GF-D8 (cell line): Measurements from ENCODE around the gene LRRC3C.
"Not testable (repeated sequence)": the region's sequence is repeated elsewhere in the genome, so short reads cannot be mapped to it uniquely, and the experiment has no call there.

ENCODE experiments used
- DNase-seq: peaks from one replicate; lab custom pipeline; 2025; lab: John Stamatoyannopoulos, UW

The LRRC3C gene

GRCh38 chr17:39927101-39927928 is at the start of gene LRRC3C, which contains the start of gene ORMDL3:
TSS of gene LRRC3C (plus strand) at chr17:39927732. CDS start at chr17:39941524, 13,792 bp downstream.
TSS of gene ORMDL3 (minus strand) at chr17:39927601. CDS start at chr17:39924203, 3,398 bp downstream.
- DNase-seq, result peak; percentile 80

GRCh38 chr17:39886102-39886501 is 41.4 kb upstream of the LRRC3C start:
- DNase-seq, result not testable (repeated sequence)

DNA sequence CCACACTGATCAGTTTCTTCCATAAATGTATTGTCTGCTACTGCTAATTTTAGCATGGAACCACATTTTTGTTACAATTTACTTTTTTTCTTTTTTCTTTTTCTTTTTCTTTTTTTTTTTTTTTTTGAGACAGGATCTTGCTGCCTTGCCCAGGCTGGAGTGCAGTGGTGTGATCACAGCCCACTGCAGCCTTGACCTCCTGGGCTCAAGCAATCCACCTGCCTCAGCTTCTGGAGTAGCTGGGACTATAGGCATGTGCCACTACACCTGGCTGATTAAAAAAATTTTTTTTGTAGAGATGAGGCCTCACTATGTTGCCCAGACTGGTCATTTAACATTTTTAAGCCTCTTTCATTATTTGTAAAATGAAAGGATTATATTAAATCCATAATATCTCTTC is 40.5 kb upstream of the LRRC3C start:
- DNase-seq, result no peak

- no peak for DNase-seq
Measured at GRCh38 chr17:39889200-39889599, 38.3 kb upstream of the LRRC3C start.

GRCh38 chr17:39894681-39895376 is 32.7 kb upstream of the LRRC3C start:
- peak; percentile 74 for DNase-seq

DNA sequence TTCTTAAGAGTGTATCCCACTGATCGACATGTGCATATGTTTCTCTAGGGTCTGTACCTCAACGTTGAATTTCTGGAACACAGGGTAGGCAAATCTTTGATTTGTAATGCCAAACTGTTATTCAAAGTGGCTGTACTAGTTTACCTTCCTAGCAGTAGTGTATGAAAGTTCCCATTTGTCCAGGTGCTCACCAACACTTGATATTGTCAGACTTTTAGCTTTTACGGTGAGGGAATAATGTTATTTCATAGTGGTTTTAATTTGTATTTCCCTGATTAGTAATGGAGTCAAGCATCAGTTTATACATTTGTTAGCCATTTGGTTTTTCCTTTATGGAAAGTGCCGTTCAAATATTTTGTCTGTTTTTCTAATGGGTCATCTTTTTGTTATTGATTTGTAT is 29.4 kb upstream of the LRRC3C start:
- no peak for DNase-seq

DNA sequence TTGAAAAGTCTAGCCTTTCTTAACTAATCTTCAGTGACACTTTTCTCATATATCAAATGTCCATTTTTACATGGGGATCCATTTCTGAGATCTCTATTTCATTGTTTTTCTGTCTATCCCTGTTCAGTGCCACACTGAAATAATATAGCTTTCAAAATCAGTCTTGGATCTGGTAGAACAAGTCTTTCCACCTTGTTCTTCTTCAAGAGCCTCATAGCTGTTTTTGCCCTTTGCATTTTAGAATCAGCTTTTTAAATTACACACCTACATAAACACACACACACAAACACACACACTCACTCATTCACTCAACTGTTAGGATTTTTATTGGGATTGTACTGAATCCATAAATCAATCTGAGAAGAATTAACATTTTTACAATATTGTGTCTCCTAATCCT is 28.3 kb upstream of the LRRC3C start:
- no peak for DNase-seq

GRCh38 chr17:39902027-39902426 is 25.5 kb upstream of the LRRC3C start:
- DNase-seq, result not testable (repeated sequence)

- peak; percentile 91 for DNase-seq
Measured at GRCh38 chr17:39903158-39903884, 24.2 kb upstream of the LRRC3C start.

DNA sequence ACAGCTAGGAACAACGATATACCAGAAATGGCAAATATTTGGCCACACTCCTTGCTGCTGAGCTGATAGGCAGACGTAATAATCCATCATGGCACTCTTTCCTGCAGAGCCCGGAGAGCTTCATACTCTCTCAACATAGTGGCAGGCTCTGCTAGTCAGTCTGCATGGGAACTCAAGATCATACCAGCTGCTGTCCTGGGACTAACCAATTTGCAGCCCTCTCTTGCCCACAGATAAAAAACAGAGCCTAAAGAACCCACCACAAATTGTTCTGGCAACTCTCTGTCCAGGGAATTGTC is 22.6 kb upstream of the LRRC3C start:
- DNase-seq, result no peak

DNA sequence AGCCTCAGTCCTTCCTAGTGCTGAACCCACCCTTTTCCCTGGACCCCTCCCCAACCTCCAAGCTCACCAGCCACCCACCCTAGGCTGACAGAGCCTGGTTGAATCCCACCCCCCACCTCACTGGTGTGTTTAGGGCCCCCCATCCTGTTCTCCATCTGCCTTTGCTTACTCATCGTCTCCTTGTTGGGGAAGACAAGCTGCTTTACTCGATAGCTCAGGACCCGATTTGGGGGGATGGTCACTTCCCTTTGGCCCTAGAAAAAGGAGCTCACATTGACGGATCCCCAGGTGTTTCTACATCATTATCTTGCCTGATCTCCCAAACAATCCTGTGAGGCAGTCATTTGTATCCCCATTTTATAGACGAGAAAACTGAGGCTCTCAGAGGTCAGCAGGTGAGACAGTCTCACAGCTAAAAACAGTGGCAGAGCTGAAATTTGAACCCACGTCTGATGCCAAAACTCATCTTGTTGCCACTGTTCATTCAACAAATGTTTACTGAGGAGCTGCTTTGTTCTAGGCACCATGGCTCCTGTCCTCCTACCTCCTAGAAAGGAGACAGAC is 18.7 kb upstream of the LRRC3C start:
- no peak for DNase-seq

DNA sequence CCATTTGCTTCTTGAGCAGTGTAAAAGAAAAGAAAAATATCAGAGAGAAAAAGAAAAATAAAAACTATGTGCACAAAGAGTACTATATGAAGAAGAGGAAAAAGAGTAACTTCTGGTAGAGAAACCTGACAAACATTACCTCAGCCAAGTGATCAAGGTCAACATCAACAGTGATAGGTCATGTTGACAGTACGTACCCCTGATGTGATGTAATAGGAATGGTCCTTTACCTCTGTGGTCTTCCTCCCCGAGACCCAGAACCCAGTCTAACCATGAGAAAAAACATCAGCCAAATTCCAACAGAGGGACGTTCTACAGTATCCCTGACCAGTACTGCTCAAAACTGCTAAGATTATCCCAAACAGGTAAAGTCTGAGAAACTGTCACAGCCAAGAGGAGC is 13.5 kb upstream of the LRRC3C start:
- no peak for DNase-seq

DNA sequence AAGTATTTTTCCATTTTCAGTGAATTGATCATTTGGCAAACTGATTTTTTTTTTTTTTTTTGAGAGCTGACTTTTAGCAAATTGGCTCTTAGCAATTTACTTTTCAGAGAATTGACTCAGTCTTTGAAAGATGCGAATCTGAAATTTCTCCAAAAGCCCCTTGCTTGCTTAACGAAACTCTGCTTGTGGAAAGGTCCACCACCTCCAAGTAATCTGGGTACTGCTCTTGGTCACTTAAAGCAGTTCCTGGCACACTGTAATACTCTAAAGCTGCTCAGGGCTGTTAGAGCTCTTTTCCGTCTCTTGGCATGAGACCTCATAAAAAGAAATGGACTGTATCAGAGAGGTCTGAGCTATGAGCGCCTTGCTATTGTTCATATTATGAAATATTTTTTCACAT is 12.0 kb upstream of the LRRC3C start:
- DNase-seq, result no peak

GRCh38 chr17:39916918-39917317 is 10.6 kb upstream of the LRRC3C start:
- no peak for DNase-seq

- no peak for DNase-seq
Measured at GRCh38 chr17:39919087-39919683, 8.3 kb upstream of the LRRC3C start.

DNA sequence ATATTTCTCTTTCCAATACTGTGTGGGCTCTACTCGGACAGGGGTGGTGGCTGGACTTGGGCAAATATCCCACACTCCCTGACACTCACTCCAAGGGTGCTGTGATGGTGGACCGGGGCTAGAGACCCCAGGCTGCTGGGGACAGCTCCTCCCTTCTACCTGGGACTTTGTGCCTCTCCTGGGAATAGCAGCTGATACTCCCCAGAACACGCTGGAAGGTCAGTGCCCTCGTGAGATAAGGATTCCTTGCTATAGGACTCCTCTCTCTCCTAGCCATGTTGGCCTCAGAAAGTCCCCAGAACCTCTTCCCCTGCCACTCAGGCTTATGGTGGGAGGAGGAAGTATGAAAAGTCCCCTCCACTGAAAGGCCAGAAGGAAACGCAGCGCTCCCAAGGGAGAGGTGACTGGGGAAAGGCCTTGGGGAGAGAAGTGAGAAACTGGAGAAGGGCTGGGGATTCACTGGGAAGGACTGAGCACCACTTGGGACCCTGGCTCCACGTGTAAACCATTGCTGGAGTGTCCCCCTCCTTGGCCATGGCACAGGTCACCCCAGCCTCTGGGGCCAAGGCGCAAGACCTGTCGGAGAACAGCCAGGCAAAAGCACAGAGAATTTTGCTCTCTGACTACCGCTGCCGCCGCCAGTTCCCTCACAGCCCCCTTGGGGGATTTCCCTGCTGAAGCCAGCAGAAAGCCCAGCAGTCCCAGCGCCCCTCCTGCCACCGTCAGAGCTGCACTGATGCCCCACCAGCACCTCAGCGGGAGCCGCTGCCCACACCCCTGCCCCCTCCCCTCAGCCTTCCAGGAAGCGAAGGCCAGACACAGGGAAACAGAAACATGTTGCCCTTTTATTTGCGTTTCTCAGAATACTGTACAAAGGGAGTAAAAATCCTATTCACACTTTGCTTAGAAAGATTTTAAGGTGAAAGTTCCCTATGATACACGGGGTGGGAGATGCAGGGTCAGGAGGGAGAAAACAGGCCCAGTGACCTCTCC is 7.0 kb upstream of the LRRC3C start:
- no peak for DNase-seq

- no peak for DNase-seq
Measured at GRCh38 chr17:39921323-39921722, 6.2 kb upstream of the LRRC3C start.

GRCh38 chr17:39922006-39922405 is 5.5 kb upstream of the LRRC3C start:
- DNase-seq, result no peak

GRCh38 chr17:39923230-39923629 is 4.3 kb upstream of the LRRC3C start:
- no peak for DNase-seq

DNA sequence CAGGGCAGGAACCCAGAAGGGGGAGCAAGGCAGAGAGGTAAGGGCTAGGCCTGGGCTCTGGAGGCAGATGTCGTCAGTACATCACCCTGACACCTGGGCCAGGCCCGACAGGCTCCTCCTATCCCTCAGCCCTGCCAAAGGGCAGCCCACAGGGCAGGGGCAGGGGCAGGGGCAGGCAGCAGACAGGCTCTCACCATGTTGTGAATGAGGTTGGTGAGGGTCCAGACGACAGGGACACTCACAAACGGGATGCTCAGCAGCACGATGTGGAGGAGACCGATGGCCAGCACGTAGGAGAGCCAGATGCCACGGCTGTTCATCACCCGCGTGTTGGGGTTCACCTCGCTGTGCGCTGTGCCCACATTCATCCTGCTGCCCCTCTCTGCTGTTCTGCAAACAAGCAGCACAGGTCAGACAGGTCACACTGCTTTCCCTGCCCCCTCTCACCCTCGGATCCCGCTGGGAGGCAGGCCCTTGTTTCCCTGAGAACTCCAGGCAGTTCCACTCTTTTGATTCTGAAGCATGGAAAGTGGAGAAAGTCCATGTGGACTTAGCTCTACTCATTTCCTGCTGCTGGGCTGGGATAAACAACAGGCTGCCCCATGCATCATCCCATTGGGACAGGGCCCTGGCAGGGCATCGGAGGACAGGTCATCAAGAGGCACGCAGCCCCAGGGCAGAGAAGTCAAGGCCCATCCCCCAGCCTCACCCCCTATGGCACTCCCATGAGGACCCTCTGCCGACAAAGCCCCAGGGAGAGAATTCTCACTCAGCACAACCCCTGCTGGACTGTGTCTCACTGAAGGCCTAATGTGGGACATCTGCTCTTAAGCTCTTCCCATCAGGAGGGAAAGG is 3.5 kb upstream of the LRRC3C start:
- DNase-seq, result no peak
